Naive B cell (primary cell): ENCODE data around the gene KLC3. TPM values are rescaled to one million over a fixed set of nuclear protein-coding genes. Genes with fewer than 3 reads are reported as not detected.

Experiments
- ATAC-seq, 2 donors: fragments of 150-1000 bp; cut with Tn5 transposase; 2 replicates each; pipeline ENCODE4 v1.10.0; 2021; ENCODE audit warnings: low read depth in 2 of 2, mild to moderate bottlenecking in 2 of 2, moderate library complexity in 2 of 2
- DNase-seq: peaks from one replicate; pipeline ENCODE4 v3.0.0; 2022
- H3K27ac Mint-ChIP-seq, 6 donors: one replicate each; pipeline ENCODE4 v1.8.0; 2020 to 2022; ENCODE audit warnings: mild to moderate bottlenecking in 6 of 6, mixed read lengths in 6 of 6, moderate library complexity in 5 of 6, inconsistent platforms in 2 of 6
- H3K27me3 Mint-ChIP-seq, 3 donors: one replicate each; pipeline ENCODE4 v1.8.0; 2021 to 2022; ENCODE audit warnings: mixed read lengths in 3 of 3, mild to moderate bottlenecking in 1 of 3
- H3K36me3 Mint-ChIP-seq, 2 donors: one replicate each; pipeline ENCODE4 v1.8.0; 2020 to 2022; ENCODE audit warnings: mixed read lengths in 2 of 2, inconsistent platforms in 1 of 2, mild to moderate bottlenecking in 1 of 2
- H3K4me1 Mint-ChIP-seq, 3 donors: one replicate each; pipeline ENCODE4 v1.8.0; 2020 to 2022; ENCODE audit warnings: mixed read lengths in 3 of 3, inconsistent platforms in 1 of 3, mild to moderate bottlenecking in 1 of 3, moderate library complexity in 1 of 3
- H3K4me3 Mint-ChIP-seq, 8 donors: one replicate each; pipeline ENCODE4 v1.8.0; 2020 to 2022; ENCODE audit warnings: mild to moderate bottlenecking in 8 of 8, mixed read lengths in 8 of 8, moderate library complexity in 8 of 8, inconsistent platforms in 2 of 8
- H3K9me3 Mint-ChIP-seq, 7 donors: one replicate each; pipeline ENCODE4 v1.8.0; 2020 to 2022; ENCODE audit warnings: mixed read lengths in 7 of 7, mild to moderate bottlenecking in 5 of 7, inconsistent platforms in 2 of 7, moderate library complexity in 1 of 7
- polyA plus RNA-seq, 6 donors: library from polyadenylated mRNA; unstranded; fragments of 300-500 nt; fragmentation: Illumina TruSeq; gene quantifications; one replicate each; pipeline ENCODE4 v1.2.3, GENCODE V29; 2021; ENCODE audit warnings: low read depth in 6 of 6

The KLC3 gene
- polyA plus RNA-seq, 6 donors from 2014 or later: not detected

- ATAC-seq: no peak
- peaks cover 0 to 5% of the 10 kb centered on the region in 2 donors for H3K36me3 Mint-ChIP-seq
- H3K27me3 Mint-ChIP-seq: peaks cover 0 to under 1% (median 0%) of the 10 kb centered on the region in 3 donors
- no peaks in the 10 kb centered on the region for H3K9me3 Mint-ChIP-seq
- no peak overlapping the region for H3K27ac Mint-ChIP-seq
- peaks cover 0 to 5% (median 0%) of the 10 kb centered on the region in 3 donors for H3K4me1 Mint-ChIP-seq
- no peak for DNase-seq
- H3K4me3 Mint-ChIP-seq: no peak overlapping the region
Measured at GRCh38 chr19:45352914-45353796, 12.6 kb downstream of the KLC3 start.

- H3K27ac Mint-ChIP-seq: no peak overlapping the region
- no peak for ATAC-seq
- H3K9me3 Mint-ChIP-seq: no peaks in the 10 kb centered on the region
- H3K36me3 Mint-ChIP-seq: peaks cover 5 to 7% of the 10 kb centered on the region in 2 donors
- H3K4me1 Mint-ChIP-seq: peaks cover 0 to 5% (median 0%) of the 10 kb centered on the region in 3 donors
- H3K27me3 Mint-ChIP-seq: no peaks in the 10 kb centered on the region
- H3K4me3 Mint-ChIP-seq: no peak overlapping the region
- DNase-seq: no peak
Measured at GRCh38 chr19:45354241-45354842, 13.8 kb downstream of the KLC3 start.

GRCh38 chr19:45355402-45355801 lies 14.9 kb downstream of the KLC3 start:
- Mint-ChIP-seq H3K4me1 (peaks cover 0 to 5% (median 0%) of the 10 kb centered on the region in 3 donors), H3K27ac (no peak overlapping the region), H3K4me3 (no peak overlapping the region), H3K36me3 (peaks cover 5 to 9% of the 10 kb centered on the region in 2 donors), H3K27me3 (no peaks in the 10 kb centered on the region), H3K9me3 (no peaks in the 10 kb centered on the region)
- ATAC-seq: no peak
- DNase-seq: no peak

GRCh38 chr19:45355910-45356309 lies 15.4 kb downstream of the KLC3 start:
- peaks cover 0 to 5% (median 0%) of the 10 kb centered on the region in 3 donors for H3K4me1 Mint-ChIP-seq
- peaks cover 5 to 9% of the 10 kb centered on the region in 2 donors for H3K36me3 Mint-ChIP-seq
- DNase-seq (no peak), ATAC-seq (no peak)
- peak overlapping the region in 1 of 8 donors; percentile 9 for H3K4me3 Mint-ChIP-seq
- H3K9me3 Mint-ChIP-seq: no peaks in the 10 kb centered on the region
- H3K27me3 Mint-ChIP-seq: no peaks in the 10 kb centered on the region
- peak overlapping the region in 2 of 6 donors; percentile 37 to 59 for H3K27ac Mint-ChIP-seq

- peaks cover 5 to 9% of the 10 kb centered on the region in 2 donors for H3K36me3 Mint-ChIP-seq
- no peaks in the 10 kb centered on the region for H3K27me3 Mint-ChIP-seq
- DNase-seq (no peak), ATAC-seq (no peak)
- no peaks in the 10 kb centered on the region for H3K9me3 Mint-ChIP-seq
- peaks cover 0 to 5% (median 4%) of the 10 kb centered on the region in 3 donors for H3K4me1 Mint-ChIP-seq
- peak overlapping the region in 1 of 6 donors; percentile 76 for H3K27ac Mint-ChIP-seq
- H3K4me3 Mint-ChIP-seq: peak overlapping the region in 1 of 8 donors; percentile 66
Measured at GRCh38 chr19:45356760-45357444, 16.4 kb downstream of the KLC3 start.

GRCh38 chr19:45357445-45357783 lies 16.9 kb downstream of the KLC3 start:
- DNase-seq (no peak), ATAC-seq (no peak)
- H3K9me3 Mint-ChIP-seq: no peaks in the 10 kb centered on the region
- no peaks in the 10 kb centered on the region for H3K27me3 Mint-ChIP-seq
- H3K27ac Mint-ChIP-seq: no peak overlapping the region
- H3K4me1 Mint-ChIP-seq: peaks cover 0 to 5% (median 4%) of the 10 kb centered on the region in 3 donors
- peak overlapping the region in 1 of 8 donors; percentile 66 for H3K4me3 Mint-ChIP-seq
- peaks cover 5 to 9% of the 10 kb centered on the region in 2 donors for H3K36me3 Mint-ChIP-seq

GRCh38 chr19:45358213-45358792 lies 17.8 kb downstream of the KLC3 start:
- ATAC-seq (no peak), DNase-seq (no peak)
- no peaks in the 10 kb centered on the region for H3K9me3 Mint-ChIP-seq
- peaks cover 4 to 9% of the 10 kb centered on the region in 2 donors for H3K36me3 Mint-ChIP-seq
- no peaks in the 10 kb centered on the region for H3K27me3 Mint-ChIP-seq
- no peak overlapping the region for H3K4me3 Mint-ChIP-seq
- peaks cover 0 to 5% (median 4%) of the 10 kb centered on the region in 3 donors for H3K4me1 Mint-ChIP-seq
- peak overlapping the region in 1 of 6 donors; percentile 60 for H3K27ac Mint-ChIP-seq

GRCh38 chr19:45361608-45362007 lies 21.1 kb downstream of the KLC3 start:
- Mint-ChIP-seq H3K36me3 (peaks cover 0 to 9% of the 10 kb centered on the region in 2 donors), H3K4me3 (no peak overlapping the region), H3K27me3 (no peaks in the 10 kb centered on the region), H3K9me3 (no peaks in the 10 kb centered on the region), H3K4me1 (peaks cover 0 to 4% (median 0%) of the 10 kb centered on the region in 3 donors), H3K27ac (peak overlapping the region in 1 of 6 donors; percentile 36)
- ATAC-seq: no peak
- no peak for DNase-seq

- ATAC-seq (no peak), DNase-seq (no peak)
- Mint-ChIP-seq H3K4me3 (no peak overlapping the region), H3K4me1 (peaks cover 0 to 4% (median 0%) of the 10 kb centered on the region in 3 donors), H3K9me3 (no peaks in the 10 kb centered on the region), H3K27me3 (no peaks in the 10 kb centered on the region), H3K36me3 (peaks cover 0 to 9% of the 10 kb centered on the region in 2 donors), H3K27ac (no peak overlapping the region)
Measured at GRCh38 chr19:45362291-45362690, 21.7 kb downstream of the KLC3 start.

GRCh38 chr19:45363861-45364459 lies 23.4 kb downstream of the KLC3 start:
- Mint-ChIP-seq H3K4me3 (no peak overlapping the region), H3K4me1 (peaks cover 3 to 9% (median 7%) of the 10 kb centered on the region in 3 donors), H3K9me3 (no peaks in the 10 kb centered on the region), H3K27me3 (no peaks in the 10 kb centered on the region), H3K36me3 (peaks cover 0 to 6% of the 10 kb centered on the region in 2 donors), H3K27ac (no peak overlapping the region)
- no peak for ATAC-seq
- DNase-seq: no peak

GRCh38 chr19:45364696-45365095 lies 24.1 kb downstream of the KLC3 start:
- Mint-ChIP-seq H3K36me3 (no peaks in the 10 kb centered on the region), H3K4me1 (peaks cover 7 to 14% (median 8%) of the 10 kb centered on the region in 3 donors), H3K27me3 (no peaks in the 10 kb centered on the region), H3K4me3 (no peak overlapping the region), H3K27ac (no peak overlapping the region), H3K9me3 (no peaks in the 10 kb centered on the region)
- ATAC-seq (no peak), DNase-seq (no peak)

- no peaks in the 10 kb centered on the region for H3K36me3 Mint-ChIP-seq
- ATAC-seq (no peak), DNase-seq (no peak)
- H3K4me3 Mint-ChIP-seq: peak overlapping the region in 4 of 8 donors; percentile 33 to 64 (median 49)
- no peaks in the 10 kb centered on the region for H3K9me3 Mint-ChIP-seq
- H3K4me1 Mint-ChIP-seq: peaks cover 10 to 24% (median 12%) of the 10 kb centered on the region in 3 donors
- H3K27ac Mint-ChIP-seq: no peak overlapping the region
- H3K27me3 Mint-ChIP-seq: no peaks in the 10 kb centered on the region
Measured at GRCh38 chr19:45368127-45368526, 27.6 kb downstream of the KLC3 start.
